C4-2B (cell line): Measurements from ENCODE around the gene SCGB1D4.

Experiments used
- H3K27ac ChIP-seq: fragments of 450-650 bp; 2 replicates; pipeline ENCODE4 v1.5.1; 2017
- CTCF ChIP-seq: fragments of 450-650 bp; conservative IDR thresholded peaks from 2 replicates; pipeline ENCODE4 v1.5.1; 2017; ENCODE audit warnings: mild to moderate bottlenecking
- ZFX ChIP-seq: fragments of 450-650 bp; IDR thresholded peaks from 2 replicates; pipeline ENCODE4 v1.6.1; 2017

Gene SCGB1D4, protein sequence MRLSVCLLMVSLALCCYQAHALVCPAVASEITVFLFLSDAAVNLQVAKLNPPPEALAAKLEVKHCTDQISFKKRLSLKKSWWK

DNA sequence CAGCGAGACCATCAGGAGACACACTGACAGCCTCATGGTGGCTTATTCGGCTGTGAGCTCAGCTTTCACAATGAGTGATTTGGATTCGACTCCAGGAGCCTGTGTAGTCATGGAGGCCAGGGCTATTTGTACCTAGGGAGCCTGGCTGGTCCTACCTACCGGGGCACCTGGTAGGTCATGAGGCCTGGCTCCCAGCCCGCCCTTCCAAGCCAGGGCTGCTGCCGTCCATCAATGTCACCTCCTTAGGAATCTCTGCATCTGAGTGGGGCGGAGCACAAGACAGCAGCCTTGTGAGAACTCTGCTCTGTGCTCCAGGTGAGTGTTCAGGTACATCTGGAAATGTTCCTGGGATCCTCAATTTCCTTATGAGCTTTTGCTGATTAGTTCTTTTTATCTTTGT is at the start of gene SCGB1D4:
TSS of gene SCGB1D4 (minus strand) at position 101 of the 400 bp plus-strand sequence. CDS start at position 36, 65 bp downstream.
- no peak for TF ChIP-seq CTCF
- TF ChIP-seq ZFX = no peak
- no peak within 1 kb of the TSS for H3K27ac ChIP-seq

- TF ChIP-seq CTCF (no peak), ZFX (no peak)
- H3K27ac ChIP-seq = no peak overlapping the region
Observed at GRCh38 chr11:62345861-62346260, 47.0 kb upstream of the SCGB1D4 start.

GRCh38 chr11:62344210-62344609 is 45.3 kb upstream of the SCGB1D4 start:
- TF ChIP-seq ZFX (no peak), CTCF (no peak)
- H3K27ac ChIP-seq = no peak overlapping the region; the same call in 1 of the 2 replicates

DNA sequence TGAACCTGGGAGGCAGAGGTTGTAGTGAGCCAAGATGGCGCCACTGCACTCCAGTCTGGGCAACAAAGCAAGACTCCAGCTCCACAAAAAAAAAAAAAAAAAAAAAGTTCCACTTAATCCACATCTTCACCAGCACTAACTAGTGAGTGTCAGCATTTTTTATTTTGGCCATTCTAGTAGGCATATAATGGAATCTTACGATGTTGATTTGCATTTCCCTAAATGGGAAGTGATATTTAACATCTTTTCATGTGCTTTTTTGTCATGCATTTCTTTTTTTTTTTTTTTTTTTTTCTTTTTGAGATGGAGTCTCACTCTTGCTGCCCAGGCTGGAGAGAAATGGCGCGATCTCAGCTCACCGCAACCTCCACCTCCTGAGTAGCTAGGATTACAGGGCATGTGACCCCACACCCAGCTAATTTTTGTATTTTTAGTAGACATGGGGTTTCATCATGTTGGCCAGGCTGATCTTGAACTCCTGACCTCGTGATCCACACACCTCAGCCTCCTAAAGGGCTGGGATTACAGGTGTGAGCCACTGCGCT is 44.8 kb upstream of the SCGB1D4 start:
- H3K27ac ChIP-seq = peak overlapping the region; percentile 87

DNA sequence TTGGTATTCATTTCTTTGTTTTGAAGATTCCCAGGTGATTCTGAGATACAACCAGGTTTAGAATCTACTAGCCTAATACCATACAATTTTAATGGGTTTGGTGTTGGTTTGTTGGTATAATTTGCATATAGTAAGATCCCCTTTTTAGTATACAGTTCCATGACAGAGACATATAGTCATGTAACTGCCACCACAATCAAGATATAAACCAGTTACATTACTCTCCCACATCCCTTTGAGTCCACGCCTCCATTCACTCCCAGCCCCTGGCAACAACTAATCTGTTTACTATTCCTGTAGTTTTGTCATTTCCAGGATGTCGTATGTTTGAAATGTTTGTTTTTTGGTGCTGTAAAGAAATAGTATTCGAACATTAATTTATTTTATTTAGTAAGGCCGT is 42.7 kb upstream of the SCGB1D4 start:
- peak overlapping the region; percentile 77 for H3K27ac ChIP-seq
- TF ChIP-seq CTCF (no peak), ZFX (no peak)

GRCh38 chr11:62340269-62340901 is 41.5 kb upstream of the SCGB1D4 start:
- peak; percentile 88 for TF ChIP-seq CTCF
- TF ChIP-seq ZFX = no peak
- peak overlapping the region; percentile 47 for H3K27ac ChIP-seq

GRCh38 chr11:62338218-62338617 is 39.3 kb upstream of the SCGB1D4 start:
- peak overlapping the region; percentile 44 for H3K27ac ChIP-seq
- no peak for TF ChIP-seq CTCF
- no peak for TF ChIP-seq ZFX
